Cerebellar cortex (tissue), 1 donor: ENCODE measurements around the gene SGPP2.
"Not testable (repeated sequence)": the region's sequence is repeated elsewhere in the genome, so short reads cannot be mapped to it uniquely, and the experiment has no call there.

Source experiments
- DNase-seq: peaks from one replicate; pipeline ENCODE4 v3.0.0-alpha.2; 2015; ENCODE audit warnings: low spot score

SGPP2 gene

GRCh38 chr2:222424276-222424728 is at the start of gene SGPP2:
TSS of gene SGPP2 (plus strand) at chr2:222424543. CDS start at chr2:222424603, 60 bp downstream.
- peak; percentile 64 for DNase-seq

GRCh38 chr2:222375798-222376197 is 48.5 kb upstream of the SGPP2 start:
- DNase-seq: no peak

GRCh38 chr2:222380456-222380855 is 43.9 kb upstream of the SGPP2 start:
- no peak for DNase-seq

- no peak for DNase-seq
Measured at GRCh38 chr2:222381566-222381965, 42.8 kb upstream of the SGPP2 start.

GRCh38 chr2:222383255-222383654 is 41.1 kb upstream of the SGPP2 start:
- DNase-seq: no peak

- DNase-seq: no peak
Measured at GRCh38 chr2:222391743-222392285, 32.5 kb upstream of the SGPP2 start.

- DNase-seq: no peak
Measured at GRCh38 chr2:222393733-222394267, 30.5 kb upstream of the SGPP2 start.

GRCh38 chr2:222398446-222398885 is 25.9 kb upstream of the SGPP2 start:
- DNase-seq: peak; percentile 53

GRCh38 chr2:222399038-222399783 is 25.1 kb upstream of the SGPP2 start:
- DNase-seq: peak; percentile 81

GRCh38 chr2:222404151-222404905 is 20.0 kb upstream of the SGPP2 start:
- DNase-seq: no peak

GRCh38 chr2:222408684-222409083 is 15.7 kb upstream of the SGPP2 start:
- DNase-seq: no peak

GRCh38 chr2:222410534-222410933 is 13.8 kb upstream of the SGPP2 start:
- no peak for DNase-seq

- DNase-seq: not testable (repeated sequence)
Measured at GRCh38 chr2:222412334-222412733, 12.0 kb upstream of the SGPP2 start.

GRCh38 chr2:222413295-222413911 is 10.9 kb upstream of the SGPP2 start:
- no peak for DNase-seq

- DNase-seq: no peak
Measured at GRCh38 chr2:222418739-222419138, 5.6 kb upstream of the SGPP2 start.

- no peak for DNase-seq
Measured at GRCh38 chr2:222420508-222420907, 3.8 kb upstream of the SGPP2 start.

GRCh38 chr2:222421626-222422025 is 2.7 kb upstream of the SGPP2 start:
- DNase-seq: no peak

- DNase-seq: peak; percentile 24
Measured at GRCh38 chr2:222423186-222423585, 1.2 kb upstream of the SGPP2 start.

GRCh38 chr2:222423632-222424275 is 589 bp upstream of the SGPP2 start:
- peak; percentile 53 for DNase-seq

- peak; percentile 71 for DNase-seq
Measured at GRCh38 chr2:222424729-222425671, 657 bp downstream of the SGPP2 start.
